ENCODE measurements around the gene PRKCA.

The PRKCA gene

DNA sequence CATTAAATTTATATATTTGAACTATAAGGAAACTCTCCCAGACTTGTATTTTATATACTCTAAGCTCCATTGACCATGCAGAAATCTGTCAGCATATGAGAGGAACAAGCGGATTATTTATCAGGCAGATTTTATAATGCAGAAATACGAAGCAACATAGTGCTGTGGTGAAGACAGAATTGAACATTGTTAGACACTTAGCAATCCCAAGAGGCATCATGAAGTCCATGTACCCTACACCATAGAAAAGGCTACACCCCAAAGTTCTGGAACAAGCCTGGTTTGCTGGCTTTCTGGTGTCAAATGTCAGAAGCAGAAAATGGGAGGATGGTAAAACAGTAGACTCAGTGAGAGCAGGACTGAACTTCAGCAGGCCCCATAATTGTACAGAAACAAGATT, 241.1 kb downstream of the PRKCA start:
- H3K36me3 ChIP-seq (replicated peaks): no peaks in the 10 kb centered on the region
- in situ Hi-C loops (cut with HindIII; ENCODE audit: low pct_ligation_motif_present, low sequenced_read_pairs): no loop called here
- no peak overlapping the region for H3K4me3 ChIP-seq (ENCODE audit: low read depth, low read length)
- no peaks in the 10 kb centered on the region for H3K27me3 ChIP-seq (replicated peaks)
- TF ChIP-seq, protein P1, sequence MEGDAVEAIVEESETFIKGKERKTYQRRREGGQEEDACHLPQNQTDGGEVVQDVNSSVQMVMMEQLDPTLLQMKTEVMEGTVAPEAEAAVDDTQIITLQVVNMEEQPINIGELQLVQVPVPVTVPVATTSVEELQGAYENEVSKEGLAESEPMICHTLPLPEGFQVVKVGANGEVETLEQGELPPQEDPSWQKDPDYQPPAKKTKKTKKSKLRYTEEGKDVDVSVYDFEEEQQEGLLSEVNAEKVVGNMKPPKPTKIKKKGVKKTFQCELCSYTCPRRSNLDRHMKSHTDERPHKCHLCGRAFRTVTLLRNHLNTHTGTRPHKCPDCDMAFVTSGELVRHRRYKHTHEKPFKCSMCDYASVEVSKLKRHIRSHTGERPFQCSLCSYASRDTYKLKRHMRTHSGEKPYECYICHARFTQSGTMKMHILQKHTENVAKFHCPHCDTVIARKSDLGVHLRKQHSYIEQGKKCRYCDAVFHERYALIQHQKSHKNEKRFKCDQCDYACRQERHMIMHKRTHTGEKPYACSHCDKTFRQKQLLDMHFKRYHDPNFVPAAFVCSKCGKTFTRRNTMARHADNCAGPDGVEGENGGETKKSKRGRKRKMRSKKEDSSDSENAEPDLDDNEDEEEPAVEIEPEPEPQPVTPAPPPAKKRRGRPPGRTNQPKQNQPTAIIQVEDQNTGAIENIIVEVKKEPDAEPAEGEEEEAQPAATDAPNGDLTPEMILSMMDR (IDR thresholded peaks at IDR 0.05; ENCODE audit: low read depth, low read length, missing control alignments): no peak
- H3K27ac ChIP-seq: peak overlapping the region; percentile 84
- peak; percentile 60 for DNase-seq

DNA sequence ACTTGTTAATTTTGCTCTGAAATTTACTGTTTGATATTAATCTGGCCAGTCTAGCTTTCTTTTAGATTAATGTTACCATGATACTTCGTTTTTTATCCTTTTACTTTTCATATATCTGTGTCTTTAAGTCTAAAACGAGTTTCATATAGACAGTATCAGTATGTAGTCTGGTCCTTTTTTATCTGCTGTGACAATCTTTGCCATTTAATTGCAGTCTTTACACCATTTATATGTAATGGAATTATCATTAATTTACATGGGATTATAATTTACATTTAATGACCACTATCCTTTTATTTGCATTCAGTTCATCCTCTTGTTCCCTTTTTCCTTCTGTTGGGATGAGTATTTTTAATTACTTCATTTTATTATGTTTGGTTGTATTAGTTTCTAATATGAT, 243.5 kb downstream of the PRKCA start:
- no peaks in the 10 kb centered on the region for H3K36me3 ChIP-seq (replicated peaks)
- TF ChIP-seq, protein P1 (IDR thresholded peaks at IDR 0.05; ENCODE audit: low read depth, low read length, missing control alignments): no peak
- H3K27ac ChIP-seq: peak overlapping the region; percentile 84

DNA sequence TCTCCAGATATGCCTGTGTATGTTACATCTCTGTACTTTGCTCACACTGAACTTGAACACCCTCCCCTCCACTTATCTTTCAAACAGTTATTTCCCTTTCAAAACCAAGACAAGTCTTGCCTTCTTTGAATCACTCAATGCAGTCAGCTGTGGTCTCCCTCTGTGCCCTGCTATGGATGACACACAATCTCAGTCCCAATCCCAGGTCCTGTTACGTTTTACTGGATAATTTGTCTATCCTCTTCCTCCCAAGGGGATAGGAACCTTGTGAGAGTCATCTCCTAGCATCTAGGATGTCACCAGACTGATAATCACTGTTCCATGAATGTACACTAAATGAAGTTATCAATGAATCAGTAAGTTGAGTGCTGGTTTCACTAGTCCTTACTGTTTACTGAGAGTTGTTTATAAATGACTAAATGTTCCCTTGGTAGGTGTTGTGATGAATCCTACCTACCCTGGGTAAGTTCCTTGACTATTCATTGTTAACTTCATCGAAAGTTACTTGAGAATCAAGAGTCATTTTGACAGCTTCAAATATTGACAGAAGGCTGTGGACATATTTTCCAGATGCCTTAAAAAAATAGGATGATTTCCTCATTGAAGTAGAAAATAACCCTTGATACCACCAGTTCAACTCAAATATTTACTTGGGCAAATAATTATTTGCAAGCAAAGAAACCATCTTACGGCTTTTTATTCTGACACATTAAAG, 244.9 kb downstream of the PRKCA start:
- H3K36me3 ChIP-seq (replicated peaks): no peaks in the 10 kb centered on the region
- DNase-seq: no peak
- in situ Hi-C loops (cut with HindIII; ENCODE audit: low pct_ligation_motif_present, low sequenced_read_pairs): no loop called here
- H3K4me3 ChIP-seq (ENCODE audit: low read depth, low read length): no peak overlapping the region
- H3K27me3 ChIP-seq (replicated peaks): no peaks in the 10 kb centered on the region
- peak overlapping the region; percentile 77 for H3K27ac ChIP-seq
- TF ChIP-seq, protein P1 (IDR thresholded peaks at IDR 0.05; ENCODE audit: low read depth, low read length, missing control alignments): no peak

More for the DNA sequence above, 243.5 kb downstream of the PRKCA start:
- in situ Hi-C loops (cut with HindIII; ENCODE audit: low pct_ligation_motif_present, low sequenced_read_pairs): no loop called here
- no peak overlapping the region for H3K4me3 ChIP-seq (ENCODE audit: low read depth, low read length)
- no peak for DNase-seq
- no peaks in the 10 kb centered on the region for H3K27me3 ChIP-seq (replicated peaks)

DNA sequence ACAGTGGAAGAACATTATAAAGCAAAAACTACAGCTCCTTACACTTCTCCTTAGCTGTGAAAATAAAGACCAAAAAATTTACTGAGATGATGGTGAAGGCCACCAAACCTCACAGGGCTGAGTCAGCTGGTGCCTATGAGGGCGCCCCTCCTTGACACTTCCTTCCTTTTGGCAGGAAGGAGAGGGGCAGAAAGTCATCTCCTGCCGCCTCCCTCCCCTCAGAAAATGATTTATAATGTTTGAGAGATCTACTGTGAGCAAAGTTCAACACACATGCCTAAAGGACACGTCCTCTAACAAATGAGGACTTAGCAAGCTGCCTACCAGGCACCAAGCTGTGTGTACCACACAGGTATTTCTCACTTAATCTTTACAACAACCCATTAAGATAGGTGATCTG, 245.7 kb downstream of the PRKCA start:
- Histone ChIP-seq H3K4me3 (ENCODE audit: low read depth, low read length) (no peak overlapping the region), H3K27me3 (replicated peaks) (no peaks in the 10 kb centered on the region), H3K27ac (peak overlapping the region; percentile 77), H3K36me3 (replicated peaks) (no peaks in the 10 kb centered on the region)
- DNase-seq: no peak
- in situ Hi-C loops (cut with HindIII; ENCODE audit: low pct_ligation_motif_present, low sequenced_read_pairs): no loop called here
- TF ChIP-seq, protein P1 (IDR thresholded peaks at IDR 0.05; ENCODE audit: low read depth, low read length, missing control alignments): no peak

DNA sequence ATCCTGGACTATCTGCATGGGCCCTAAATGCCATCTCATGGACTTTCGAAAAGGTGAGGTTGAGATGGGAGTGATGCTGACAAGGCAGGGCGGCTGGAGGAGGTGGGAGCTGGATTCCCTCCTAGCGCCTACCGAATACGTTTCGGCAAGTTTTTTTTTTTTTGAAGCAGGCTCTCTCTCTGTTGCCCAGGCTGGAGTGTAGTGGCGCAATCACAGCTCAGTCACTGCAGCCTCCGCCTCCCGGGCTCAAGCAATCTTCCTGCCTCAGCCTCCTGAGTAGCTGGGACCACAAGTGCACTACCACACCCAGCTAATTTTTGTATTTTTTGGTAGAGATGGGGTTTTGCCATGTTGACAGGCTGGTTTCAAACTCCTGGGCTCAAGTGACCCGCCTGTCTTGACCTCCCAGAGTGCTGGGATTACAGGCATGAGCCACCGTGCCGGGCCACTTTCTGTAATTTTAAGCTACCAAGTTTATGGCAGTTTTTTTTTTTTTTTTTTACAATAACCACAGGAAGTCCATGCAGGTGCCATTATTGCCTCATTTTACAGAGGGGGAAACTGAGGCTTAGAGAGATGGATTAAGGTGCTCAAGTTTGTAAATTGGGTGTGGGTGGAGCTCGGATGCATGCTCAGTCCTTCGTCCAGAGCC, 246.4 kb downstream of the PRKCA start:
- TF ChIP-seq, protein P1 (IDR thresholded peaks at IDR 0.05; ENCODE audit: low read depth, low read length, missing control alignments): no peak
- DNase-seq: peak; percentile 14
- in situ Hi-C loops (cut with HindIII; ENCODE audit: low pct_ligation_motif_present, low sequenced_read_pairs): no loop called here
- H3K4me3 ChIP-seq (ENCODE audit: low read depth, low read length): no peak overlapping the region
- no peaks in the 10 kb centered on the region for H3K36me3 ChIP-seq (replicated peaks)
- H3K27me3 ChIP-seq (replicated peaks): no peaks in the 10 kb centered on the region
- H3K27ac ChIP-seq: peak overlapping the region; percentile 77

Data from brain microvascular endothelial cell (primary cell).